ENCODE results near the gene SLC27A2.

GRCh38 chr15:50225938-50226337 lies 43.9 kb downstream of the SLC27A2 start:
- TF ChIP-seq EZH2 (IDR thresholded peaks at IDR 0.05; ENCODE audit: low read length, missing control alignments) = no peak
- TF ChIP-seq CTCF (conservative IDR thresholded peaks at IDR 0.05 in 1 of 2, IDR thresholded peaks at IDR 0.05 in 1 of 2; ENCODE audit: low read depth in 1 of 2, low read length in 2 of 2) = no peak
